OCI-LY1 (cell line): ENCODE measurements around the gene ZNF763.
"Not testable (repeated sequence)": the region's sequence is repeated elsewhere in the genome, so short reads cannot be mapped to it uniquely, and the experiment has no call there.

Source experiments
- EZH2 ChIP-seq: fragments of 200-600 bp; sonication (generic), shearing (Covaris generic); IDR thresholded peaks from 2 replicates; pipeline ENCODE4 v1.8.0; 2017; ENCODE audit warnings: borderline replicate concordance, mixed run types, mild to moderate bottlenecking, antibody characterized with exemption, low read length, moderate library complexity, mixed read lengths
- TF ChIP-seq, protein P1 (sequence below): fragments of 200-600 bp; sonication (generic), shearing (Covaris generic); IDR thresholded peaks from 2 replicates; pipeline ENCODE4 v1.5.1; 2017; ENCODE audit warnings: mild to moderate bottlenecking, antibody characterized with exemption, low read length, moderate library complexity, mixed read lengths

- TF ChIP-seq, protein P1, sequence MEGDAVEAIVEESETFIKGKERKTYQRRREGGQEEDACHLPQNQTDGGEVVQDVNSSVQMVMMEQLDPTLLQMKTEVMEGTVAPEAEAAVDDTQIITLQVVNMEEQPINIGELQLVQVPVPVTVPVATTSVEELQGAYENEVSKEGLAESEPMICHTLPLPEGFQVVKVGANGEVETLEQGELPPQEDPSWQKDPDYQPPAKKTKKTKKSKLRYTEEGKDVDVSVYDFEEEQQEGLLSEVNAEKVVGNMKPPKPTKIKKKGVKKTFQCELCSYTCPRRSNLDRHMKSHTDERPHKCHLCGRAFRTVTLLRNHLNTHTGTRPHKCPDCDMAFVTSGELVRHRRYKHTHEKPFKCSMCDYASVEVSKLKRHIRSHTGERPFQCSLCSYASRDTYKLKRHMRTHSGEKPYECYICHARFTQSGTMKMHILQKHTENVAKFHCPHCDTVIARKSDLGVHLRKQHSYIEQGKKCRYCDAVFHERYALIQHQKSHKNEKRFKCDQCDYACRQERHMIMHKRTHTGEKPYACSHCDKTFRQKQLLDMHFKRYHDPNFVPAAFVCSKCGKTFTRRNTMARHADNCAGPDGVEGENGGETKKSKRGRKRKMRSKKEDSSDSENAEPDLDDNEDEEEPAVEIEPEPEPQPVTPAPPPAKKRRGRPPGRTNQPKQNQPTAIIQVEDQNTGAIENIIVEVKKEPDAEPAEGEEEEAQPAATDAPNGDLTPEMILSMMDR: not testable (repeated sequence)
- not testable (repeated sequence) for TF ChIP-seq EZH2
Observed at GRCh38 chr19:11941361-11941887, 23.4 kb upstream of the ZNF763 start.
